CD4-positive, CD25-positive, alpha-beta regulatory T cell (primary cell): Measurements from ENCODE around the gene SLC13A3. TPM values are rescaled to one million over a fixed set of nuclear protein-coding genes. Genes with fewer than 3 reads are reported as not detected.

ENCODE experiments used
- ATAC-seq, 2 donors: fragments of 150-1000 bp; cut with Tn5 transposase; one replicate each; pipeline ENCODE4 v1.10.0; 2021; ENCODE audit warnings: low read depth in 2 of 2, moderate number of reproducible peaks in 2 of 2, moderate library complexity in 1 of 2
- DNase-seq, 3 donors: peaks; one replicate each; pipeline versions ENCODE4 v3.0.0 to v3.0.0-alpha.2; 2012 to 2022; ENCODE audit warnings: mixed read lengths in 1 of 3
- H3K27ac ChIP-seq: one replicate; pipeline ENCODE4 v1.7.0; 2013; ENCODE audit warnings: mild to moderate bottlenecking, low read length; ENCODE audit not compliant: insufficient read depth, poor library complexity, severe bottlenecking
- H3K27me3 ChIP-seq: one replicate; pipeline ENCODE4 v1.7.0; 2013; ENCODE audit warnings: low read length; ENCODE audit not compliant: control insufficient read depth, insufficient read depth
- H3K36me3 ChIP-seq: one replicate; pipeline ENCODE4 v1.7.0; 2013; ENCODE audit warnings: mild to moderate bottlenecking, low read length, moderate library complexity; ENCODE audit not compliant: control insufficient read depth, insufficient read depth
- H3K4me1 ChIP-seq: 2 replicates; pipeline ENCODE4 v1.7.0; 2013; ENCODE audit warnings: mild to moderate bottlenecking, low read length; ENCODE audit not compliant: insufficient read depth, control insufficient read depth, poor library complexity, severe bottlenecking
- H3K4me3 ChIP-seq: one replicate; pipeline ENCODE4 v1.7.0; 2013; ENCODE audit warnings: low read depth, mild to moderate bottlenecking, low read length, moderate library complexity
- H3K9me3 ChIP-seq, 2 experiments: 1 replicate in 1 of 2; 2 replicates in 1 of 2; pipeline ENCODE4 v1.7.0; 2013; ENCODE audit warnings: low read length in 2 of 2, mild to moderate bottlenecking in 1 of 2, moderate library complexity in 1 of 2; ENCODE audit not compliant: control insufficient read depth in 2 of 2
- H3K27ac Mint-ChIP-seq, 3 donors: one replicate each; pipeline ENCODE4 v1.8.0; 2020 to 2022; ENCODE audit warnings: mild to moderate bottlenecking in 3 of 3, mixed read lengths in 3 of 3, moderate library complexity in 2 of 3
- H3K27me3 Mint-ChIP-seq: one replicate; pipeline ENCODE4 v1.8.0; 2022; ENCODE audit warnings: mild to moderate bottlenecking, mixed read lengths
- H3K36me3 Mint-ChIP-seq: one replicate; pipeline ENCODE4 v1.8.0; 2020; ENCODE audit warnings: mixed read lengths
- H3K4me1 Mint-ChIP-seq, 4 donors: one replicate each; pipeline ENCODE4 v1.8.0; 2020 to 2022; ENCODE audit warnings: mixed read lengths in 4 of 4, mild to moderate bottlenecking in 1 of 4
- H3K4me3 Mint-ChIP-seq, 4 donors: one replicate each; pipeline ENCODE4 v1.8.0; 2020 to 2022; ENCODE audit warnings: mild to moderate bottlenecking in 4 of 4, mixed read lengths in 4 of 4, moderate library complexity in 3 of 4
- H3K9me3 Mint-ChIP-seq, 7 donors: one replicate each; pipeline ENCODE4 v1.8.0; 2020 to 2022; ENCODE audit warnings: mixed read lengths in 7 of 7, mild to moderate bottlenecking in 3 of 7, moderate library complexity in 2 of 7
- polyA plus RNA-seq, 4 donors: library from polyadenylated mRNA; unstranded; fragments of 300-500 nt; fragmentation: Illumina TruSeq; gene quantifications; one replicate each; pipeline ENCODE4 v1.2.3, GENCODE V29; 2021
- total RNA-seq: library from RNA; stranded (reverse); gene quantifications from one replicate; pipeline ENCODE4 v1.2.3, GENCODE V29; 2022

The SLC13A3 gene
- total and polyA plus RNA-seq, 5 donors from 2014 or later: 0.67 TPM; not detected in 4

GRCh38 chr20:46619445-46619844 lies 31.8 kb downstream of the SLC13A3 start:
- H3K9me3 ChIP-seq: peaks cover 9 to 10% of the 10 kb centered on the region in 2 experiments
- H3K4me1 ChIP-seq: no peaks in the 10 kb centered on the region
- no peaks in the 10 kb centered on the region for H3K36me3 ChIP-seq
- Mint-ChIP-seq H3K27me3 (peaks cover 16% of the 10 kb centered on the region), H3K36me3 (no peaks in the 10 kb centered on the region), H3K27ac (no peak overlapping the region), H3K9me3 (peaks cover 3 to 18% (median 7%) of the 10 kb centered on the region in 7 donors), H3K4me1 (no peaks in the 10 kb centered on the region), H3K4me3 (no peak overlapping the region)
- no peak overlapping the region for H3K27ac ChIP-seq
- H3K4me3 ChIP-seq: no peak overlapping the region
- H3K27me3 ChIP-seq: peaks cover 2% of the 10 kb centered on the region
- DNase-seq: no peak
- ATAC-seq: no peak

DNA sequence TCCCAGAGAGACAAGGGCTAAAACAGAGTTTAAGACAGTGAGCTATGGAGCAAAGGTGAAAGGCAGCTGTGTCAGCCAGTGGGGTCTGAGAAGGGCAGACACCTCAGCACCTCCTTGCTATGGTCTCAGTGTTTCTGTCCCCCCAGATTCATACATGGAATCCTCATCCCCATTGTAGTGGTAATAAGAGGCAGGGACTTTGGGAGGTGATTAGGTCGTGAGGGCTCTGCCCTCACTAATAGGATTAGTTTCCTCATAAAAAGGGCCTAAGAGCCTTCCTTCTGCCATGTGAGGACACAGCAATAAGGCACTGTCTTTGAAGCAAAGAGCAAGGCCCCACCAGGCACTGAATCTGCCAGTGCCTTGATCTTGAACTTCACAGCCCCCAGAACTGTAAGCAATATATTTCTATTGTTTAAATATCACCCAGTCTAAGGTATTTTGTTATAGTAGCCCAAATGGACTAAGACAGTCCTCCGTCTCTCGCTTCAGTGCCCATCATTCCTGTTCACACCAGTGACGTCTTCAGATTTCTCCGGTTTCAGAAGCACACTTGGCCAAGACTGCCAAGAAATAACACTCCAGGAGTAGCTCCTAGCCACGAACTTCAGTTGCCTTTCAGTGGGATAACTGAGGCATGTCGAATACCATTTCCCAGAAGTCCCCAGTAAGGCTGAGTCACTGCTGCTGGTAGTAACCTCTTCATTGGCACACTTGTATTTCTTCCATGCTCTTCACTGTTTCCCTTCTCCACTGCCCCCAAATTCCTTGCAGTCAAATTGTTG lies 32.8 kb downstream of the SLC13A3 start:
- Mint-ChIP-seq H3K4me3 (no peak overlapping the region), H3K27me3 (peaks cover 11% of the 10 kb centered on the region)
- no peak for DNase-seq

DNA sequence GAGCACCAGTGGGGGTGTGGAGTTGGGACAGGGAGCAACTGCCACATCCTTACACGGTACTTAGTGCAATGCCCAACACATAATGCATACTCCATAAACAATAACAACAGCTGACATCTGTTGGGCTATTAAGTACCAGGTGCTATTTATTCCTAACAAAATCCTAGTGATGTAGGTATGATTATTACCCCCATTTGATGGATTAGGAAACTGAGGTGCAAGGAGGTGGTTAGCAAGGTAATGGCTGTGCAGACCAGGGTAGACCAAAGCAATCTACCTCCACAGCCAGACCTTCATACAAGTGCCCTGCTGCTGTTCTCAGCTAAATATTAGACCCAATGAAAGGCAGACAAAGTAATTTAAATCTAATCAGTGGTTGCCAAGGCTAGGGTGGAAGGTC lies 36.8 kb downstream of the SLC13A3 start:
- no peaks in the 10 kb centered on the region for H3K4me1 Mint-ChIP-seq
- Histone ChIP-seq H3K27ac (no peak overlapping the region), H3K27me3 (no peaks in the 10 kb centered on the region), H3K4me3 (no peak overlapping the region), H3K4me1 (no peaks in the 10 kb centered on the region), H3K9me3 (no peaks in the 10 kb centered on the region), H3K36me3 (no peaks in the 10 kb centered on the region)
- peaks cover 15% of the 10 kb centered on the region for H3K27me3 Mint-ChIP-seq
- H3K4me3 Mint-ChIP-seq: no peak overlapping the region
- H3K9me3 Mint-ChIP-seq: peaks cover 0 to 5% (median 2%) of the 10 kb centered on the region in 7 donors
- H3K36me3 Mint-ChIP-seq: no peaks in the 10 kb centered on the region
- DNase-seq (no peak), ATAC-seq (no peak)
- H3K27ac Mint-ChIP-seq: no peak overlapping the region

More for the DNA sequence above, 32.8 kb downstream of the SLC13A3 start:
- Mint-ChIP-seq H3K4me1 (no peaks in the 10 kb centered on the region), H3K36me3 (no peaks in the 10 kb centered on the region), H3K27ac (no peak overlapping the region), H3K9me3 (peaks cover 0 to 12% (median 0%) of the 10 kb centered on the region in 7 donors)
- Histone ChIP-seq H3K4me1 (no peaks in the 10 kb centered on the region), H3K27me3 (peaks cover 2% of the 10 kb centered on the region), H3K36me3 (no peaks in the 10 kb centered on the region), H3K27ac (no peak overlapping the region), H3K4me3 (no peak overlapping the region), H3K9me3 (peaks cover 0 to under 1% of the 10 kb centered on the region in 2 experiments)
- no peak for ATAC-seq

- ATAC-seq (no peak), DNase-seq (no peak)
- Mint-ChIP-seq H3K4me1 (no peaks in the 10 kb centered on the region), H3K27me3 (peaks cover 4% of the 10 kb centered on the region), H3K36me3 (no peaks in the 10 kb centered on the region), H3K27ac (no peak overlapping the region), H3K9me3 (peaks cover 0 to 2% (median 0%) of the 10 kb centered on the region in 7 donors), H3K4me3 (no peak overlapping the region)
- Histone ChIP-seq H3K27ac (no peak overlapping the region), H3K27me3 (no peaks in the 10 kb centered on the region), H3K4me1 (no peaks in the 10 kb centered on the region), H3K36me3 (no peaks in the 10 kb centered on the region), H3K4me3 (no peak overlapping the region), H3K9me3 (no peaks in the 10 kb centered on the region)
These were observed 41.1 kb downstream of the SLC13A3 start for GRCh38 chr20:46610145-46610544.

GRCh38 chr20:46609043-46609442 lies 42.2 kb downstream of the SLC13A3 start:
- no peak overlapping the region for H3K27ac ChIP-seq
- ATAC-seq: no peak
- Mint-ChIP-seq H3K27me3 (peaks cover 4% of the 10 kb centered on the region), H3K27ac (no peak overlapping the region), H3K4me1 (no peaks in the 10 kb centered on the region), H3K9me3 (peaks cover 0 to 2% (median 0%) of the 10 kb centered on the region in 7 donors), H3K4me3 (no peak overlapping the region), H3K36me3 (no peaks in the 10 kb centered on the region)
- no peak for DNase-seq
- no peaks in the 10 kb centered on the region for H3K4me1 ChIP-seq
- H3K36me3 ChIP-seq: no peaks in the 10 kb centered on the region
- H3K9me3 ChIP-seq: no peaks in the 10 kb centered on the region
- no peak overlapping the region for H3K4me3 ChIP-seq
- no peaks in the 10 kb centered on the region for H3K27me3 ChIP-seq

DNA sequence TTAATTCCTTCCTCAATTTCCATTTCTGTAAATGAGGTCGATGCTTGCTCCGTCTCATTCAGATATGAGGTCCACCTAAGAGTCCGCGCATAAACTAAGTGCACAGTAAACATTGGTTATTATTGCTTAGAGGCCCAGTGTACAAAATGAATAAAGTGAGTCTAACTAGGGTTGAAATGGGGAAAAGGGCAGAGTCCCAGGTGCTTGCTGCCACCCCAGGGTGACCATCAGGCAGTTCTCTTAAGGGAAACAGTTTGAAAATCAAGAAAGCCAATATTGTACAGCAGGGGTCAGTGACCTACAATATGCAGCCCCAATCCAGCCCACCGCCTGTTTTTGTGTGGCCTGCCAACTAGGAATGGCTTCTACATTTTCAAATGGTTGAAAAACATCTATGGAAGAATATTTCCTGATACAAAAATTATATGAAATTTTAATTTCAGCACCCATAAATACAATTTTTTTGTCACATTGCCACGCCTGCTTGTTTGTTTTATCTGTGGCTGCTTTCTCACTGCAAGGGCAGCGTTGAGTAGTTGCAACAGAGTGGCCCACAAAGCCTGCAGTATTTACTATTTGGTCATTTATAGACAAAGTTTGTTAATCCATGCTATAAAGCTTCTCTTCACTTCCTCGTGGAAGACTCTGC lies 43.3 kb downstream of the SLC13A3 start:
- Histone ChIP-seq H3K27ac (no peak overlapping the region), H3K36me3 (no peaks in the 10 kb centered on the region), H3K9me3 (no peaks in the 10 kb centered on the region), H3K4me3 (no peak overlapping the region), H3K27me3 (no peaks in the 10 kb centered on the region), H3K4me1 (no peaks in the 10 kb centered on the region)
- H3K9me3 Mint-ChIP-seq: peaks cover 0 to 2% (median 0%) of the 10 kb centered on the region in 7 donors
- H3K27me3 Mint-ChIP-seq: peaks cover 4% of the 10 kb centered on the region
- DNase-seq: no peak
- no peak overlapping the region for H3K4me3 Mint-ChIP-seq
- no peaks in the 10 kb centered on the region for H3K36me3 Mint-ChIP-seq
- no peaks in the 10 kb centered on the region for H3K4me1 Mint-ChIP-seq
- H3K27ac Mint-ChIP-seq: no peak overlapping the region
- ATAC-seq: no peak

DNA sequence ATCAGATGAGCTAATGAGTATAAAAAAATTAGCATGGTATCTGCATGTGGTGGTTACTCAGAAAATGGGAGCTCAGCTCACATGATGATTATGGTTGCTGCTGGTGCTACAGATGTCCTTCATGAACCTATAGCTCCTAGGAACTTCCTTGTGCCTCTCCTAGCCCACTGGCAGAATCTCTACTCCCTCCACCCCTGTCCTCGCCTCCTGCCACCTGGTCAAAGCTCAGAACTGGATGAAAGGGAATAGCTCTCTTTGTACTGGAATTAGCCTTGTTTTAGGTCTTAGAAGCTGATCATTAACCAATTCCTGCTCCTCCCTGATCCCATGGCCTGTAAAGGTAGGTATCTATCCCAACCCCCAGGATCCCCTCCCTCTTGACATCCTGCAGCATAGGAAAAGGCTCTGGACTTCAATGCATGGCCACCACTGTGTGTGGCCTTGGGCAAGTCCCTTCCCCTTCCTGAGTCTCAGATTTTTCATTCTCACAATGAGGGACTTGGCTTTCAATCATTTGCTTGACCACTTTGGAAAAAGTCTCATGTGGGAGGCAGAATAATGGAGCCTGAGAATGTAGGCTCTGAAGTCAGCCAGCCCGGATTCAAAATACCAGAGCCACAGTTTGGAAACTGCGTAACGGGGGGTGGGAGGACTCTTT lies 43.9 kb downstream of the SLC13A3 start:
- Histone ChIP-seq H3K4me3 (no peak overlapping the region), H3K9me3 (no peaks in the 10 kb centered on the region), H3K4me1 (no peaks in the 10 kb centered on the region), H3K27ac (no peak overlapping the region), H3K27me3 (no peaks in the 10 kb centered on the region), H3K36me3 (no peaks in the 10 kb centered on the region)
- H3K4me3 Mint-ChIP-seq: no peak overlapping the region
- H3K9me3 Mint-ChIP-seq: peaks cover 0 to 2% (median 0%) of the 10 kb centered on the region in 7 donors
- ATAC-seq: no peak
- no peak overlapping the region for H3K27ac Mint-ChIP-seq
- DNase-seq: no peak
- no peaks in the 10 kb centered on the region for H3K36me3 Mint-ChIP-seq
- peaks cover 4% of the 10 kb centered on the region for H3K27me3 Mint-ChIP-seq
- no peaks in the 10 kb centered on the region for H3K4me1 Mint-ChIP-seq
